ENCODE data around the gene APP.

- TF ChIP-seq POLR2AphosphoS5 (IDR thresholded peaks at IDR 0.05) (no peak), CTCF (IDR thresholded peaks at IDR 0.05) (no peak)
Measured at GRCh38 chr21:26131554-26131953, 39.0 kb downstream of the APP start.
